Thoracic aorta (tissue), 2 donors: ENCODE results near the gene SRRD. TPM values are rescaled to one million over a fixed set of nuclear protein-coding genes. Genes with fewer than 3 reads are reported as not detected.

ENCODE experiments used
- ATAC-seq: fragments of 150-250 bp; one replicate; pipeline ENCODE4 v1.8.0; 2017; ENCODE audit warnings: low read depth; ENCODE audit not compliant: insufficient number of reproducible peaks, low FRiP score
- DNase-seq: peaks from one replicate; pipeline ENCODE4 v3.0.0-alpha.2; 2020; ENCODE audit warnings: low spot score
- H3K27ac ChIP-seq, 2 donors: fragments of 200-600 bp; sonication (generic); 1 replicate in 1 of 2; 2 replicates in 1 of 2; pipeline ENCODE4 v1.5.1; 2016; ENCODE audit warnings: mild to moderate bottlenecking in 2 of 2, moderate library complexity in 2 of 2
- H3K27me3 ChIP-seq: fragments of 200-600 bp; sonication (generic); replicated peaks from 2 replicates; pipeline ENCODE4 v1.6.0; 2016; ENCODE audit warnings: mild to moderate bottlenecking; ENCODE audit not compliant: insufficient read depth
- H3K36me3 ChIP-seq: fragments of 200-600 bp; sonication (generic); one replicate; pipeline ENCODE4 v1.5.1; 2016
- H3K4me1 ChIP-seq, 2 donors: fragments of 200-600 bp; sonication (generic); 1 replicate in 1 of 2; 2 replicates in 1 of 2; pipeline versions ENCODE4 v1.5.1 to v1.6.0; 2016; ENCODE audit warnings: low read depth in 2 of 2, mild to moderate bottlenecking in 1 of 2; ENCODE audit not compliant: control insufficient read depth in 1 of 2
- H3K4me3 ChIP-seq: fragments of 200-600 bp; sonication (generic); 2 replicates; pipeline ENCODE4 v1.5.1; 2016; ENCODE audit warnings: mild to moderate bottlenecking
- H3K9me3 ChIP-seq: fragments of 200-600 bp; sonication (generic); 2 replicates; pipeline ENCODE4 v1.5.1; 2016
- CTCF ChIP-seq: fragments of 200-600 bp; sonication (generic); IDR thresholded peaks from one replicate; pipeline ENCODE4 v1.5.1; 2019; ENCODE audit warnings: antibody characterized with exemption
- total RNA-seq, 2 donors: library from RNA; depleted of rRNA; stranded (reverse); fragments of >200 nt; gene quantifications; one replicate each; pipeline versions ENCODE4 v1.1.0 to v1.2.3, GENCODE V29; 2016

Gene SRRD
- total RNA-seq, 2 donors from 2014 or later: 8.3 to 31.3 TPM

- H3K27ac ChIP-seq: no peak overlapping the region
- TF ChIP-seq CTCF: no peak
- peaks cover 14 to 20% of the 10 kb centered on the region in 2 donors for H3K4me1 ChIP-seq
- no peak overlapping the region for H3K4me3 ChIP-seq
- ATAC-seq (no peak), DNase-seq (no peak)
- H3K9me3 ChIP-seq: no peaks in the 10 kb centered on the region
- H3K27me3 ChIP-seq: no peaks in the 10 kb centered on the region
- peaks cover 13% of the 10 kb centered on the region for H3K36me3 ChIP-seq
Observed at GRCh38 chr22:26513838-26514237, 30.2 kb downstream of the SRRD start.

- no peaks in the 10 kb centered on the region for H3K9me3 ChIP-seq
- H3K27me3 ChIP-seq: no peaks in the 10 kb centered on the region
- H3K36me3 ChIP-seq: peaks cover 6% of the 10 kb centered on the region
- no peak overlapping the region for H3K27ac ChIP-seq
- peaks cover 14 to 20% of the 10 kb centered on the region in 2 donors for H3K4me1 ChIP-seq
- H3K4me3 ChIP-seq: no peak overlapping the region
- no peak for ATAC-seq
- TF ChIP-seq CTCF: no peak
- no peak for DNase-seq
Observed at GRCh38 chr22:26514419-26515161, 30.9 kb downstream of the SRRD start.

GRCh38 chr22:26515931-26516330 lies 32.3 kb downstream of the SRRD start:
- H3K9me3 ChIP-seq: no peaks in the 10 kb centered on the region
- H3K4me3 ChIP-seq: no peak overlapping the region
- DNase-seq (no peak), ATAC-seq (no peak)
- no peak overlapping the region for H3K27ac ChIP-seq
- peaks cover 14 to 18% of the 10 kb centered on the region in 2 donors for H3K4me1 ChIP-seq
- H3K27me3 ChIP-seq: no peaks in the 10 kb centered on the region
- TF ChIP-seq CTCF: no peak
- H3K36me3 ChIP-seq: no peaks in the 10 kb centered on the region

GRCh38 chr22:26516503-26516902 lies 32.8 kb downstream of the SRRD start:
- Histone ChIP-seq H3K27ac (no peak overlapping the region), H3K9me3 (no peaks in the 10 kb centered on the region), H3K4me1 (peaks cover 11 to 12% of the 10 kb centered on the region in 2 donors), H3K36me3 (no peaks in the 10 kb centered on the region), H3K4me3 (no peak overlapping the region), H3K27me3 (no peaks in the 10 kb centered on the region)
- ATAC-seq (no peak), DNase-seq (no peak)
- no peak for TF ChIP-seq CTCF

- no peak for TF ChIP-seq CTCF
- no peaks in the 10 kb centered on the region for H3K27me3 ChIP-seq
- H3K4me1 ChIP-seq: peaks cover 8 to 10% of the 10 kb centered on the region in 2 donors
- no peak for ATAC-seq
- H3K4me3 ChIP-seq: no peak overlapping the region
- H3K27ac ChIP-seq: no peak overlapping the region
- H3K9me3 ChIP-seq: no peaks in the 10 kb centered on the region
- H3K36me3 ChIP-seq: no peaks in the 10 kb centered on the region
- DNase-seq: no peak
Observed at GRCh38 chr22:26517429-26517828, 33.8 kb downstream of the SRRD start.
